ENCODE measurements around the gene MOSPD3.

- TF ChIP-seq CTCF (IDR thresholded peaks at IDR 0.05; ENCODE audit: control extremely low read depth in 1 of 3, insufficient read depth in 1 of 3, low read depth in 1 of 3, low read length in 3 of 3) (no peak), USF2 (IDR thresholded peaks at IDR 0.05; ENCODE audit: low read length) (no peak), EP300 (IDR thresholded peaks at IDR 0.05; ENCODE audit: borderline replicate concordance in 1 of 2, low read depth in 2 of 2, low read length in 2 of 2) (no peak), MAX (IDR thresholded peaks at IDR 0.05) (no peak), CBX5 (IDR thresholded peaks at IDR 0.05; ENCODE audit: low read depth, low read length) (no peak), ZNF274 (IDR thresholded peaks at IDR 0.05; ENCODE audit: borderline replicate concordance, extremely low read depth, low read length) (no peak), TCF12 (IDR thresholded peaks at IDR 0.05; ENCODE audit: low read depth, low read length) (no peak), YY1 (IDR thresholded peaks at IDR 0.05; ENCODE audit: low read depth, low read length) (no peak), BACH1 (IDR thresholded peaks at IDR 0.05; ENCODE audit: low read length) (no peak)
- TF ChIP-seq, protein P1, sequence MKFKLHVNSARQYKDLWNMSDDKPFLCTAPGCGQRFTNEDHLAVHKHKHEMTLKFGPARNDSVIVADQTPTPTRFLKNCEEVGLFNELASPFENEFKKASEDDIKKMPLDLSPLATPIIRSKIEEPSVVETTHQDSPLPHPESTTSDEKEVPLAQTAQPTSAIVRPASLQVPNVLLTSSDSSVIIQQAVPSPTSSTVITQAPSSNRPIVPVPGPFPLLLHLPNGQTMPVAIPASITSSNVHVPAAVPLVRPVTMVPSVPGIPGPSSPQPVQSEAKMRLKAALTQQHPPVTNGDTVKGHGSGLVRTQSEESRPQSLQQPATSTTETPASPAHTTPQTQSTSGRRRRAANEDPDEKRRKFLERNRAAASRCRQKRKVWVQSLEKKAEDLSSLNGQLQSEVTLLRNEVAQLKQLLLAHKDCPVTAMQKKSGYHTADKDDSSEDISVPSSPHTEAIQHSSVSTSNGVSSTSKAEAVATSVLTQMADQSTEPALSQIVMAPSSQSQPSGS (IDR thresholded peaks at IDR 0.05; ENCODE audit: low read length) = no peak
Observed at GRCh38 chr7:100607111-100607510, 5.2 kb upstream of the MOSPD3 start.
